ENCODE results near the gene PPFIA2.

DNA sequence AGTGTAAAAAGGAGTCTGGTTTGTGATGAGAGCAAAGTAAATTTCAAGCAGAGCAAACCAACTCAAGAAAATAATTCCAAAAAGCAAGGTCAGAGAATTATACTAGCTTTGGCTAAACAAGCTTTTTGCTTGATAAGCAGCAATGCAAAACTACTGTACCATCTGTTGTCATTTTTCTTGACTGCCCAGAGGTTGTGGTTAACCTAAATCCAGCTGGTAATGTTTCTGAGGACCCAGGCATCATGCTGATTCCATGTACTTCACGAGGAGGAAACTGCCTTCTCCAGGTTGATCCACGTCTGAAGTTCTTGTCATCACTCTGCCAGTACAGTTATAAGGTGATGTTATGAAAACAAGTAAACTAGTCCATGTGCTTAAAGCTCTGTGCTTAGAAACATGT lies 496.1 kb downstream of the PPFIA2 start:
- TF ChIP-seq, protein P1, sequence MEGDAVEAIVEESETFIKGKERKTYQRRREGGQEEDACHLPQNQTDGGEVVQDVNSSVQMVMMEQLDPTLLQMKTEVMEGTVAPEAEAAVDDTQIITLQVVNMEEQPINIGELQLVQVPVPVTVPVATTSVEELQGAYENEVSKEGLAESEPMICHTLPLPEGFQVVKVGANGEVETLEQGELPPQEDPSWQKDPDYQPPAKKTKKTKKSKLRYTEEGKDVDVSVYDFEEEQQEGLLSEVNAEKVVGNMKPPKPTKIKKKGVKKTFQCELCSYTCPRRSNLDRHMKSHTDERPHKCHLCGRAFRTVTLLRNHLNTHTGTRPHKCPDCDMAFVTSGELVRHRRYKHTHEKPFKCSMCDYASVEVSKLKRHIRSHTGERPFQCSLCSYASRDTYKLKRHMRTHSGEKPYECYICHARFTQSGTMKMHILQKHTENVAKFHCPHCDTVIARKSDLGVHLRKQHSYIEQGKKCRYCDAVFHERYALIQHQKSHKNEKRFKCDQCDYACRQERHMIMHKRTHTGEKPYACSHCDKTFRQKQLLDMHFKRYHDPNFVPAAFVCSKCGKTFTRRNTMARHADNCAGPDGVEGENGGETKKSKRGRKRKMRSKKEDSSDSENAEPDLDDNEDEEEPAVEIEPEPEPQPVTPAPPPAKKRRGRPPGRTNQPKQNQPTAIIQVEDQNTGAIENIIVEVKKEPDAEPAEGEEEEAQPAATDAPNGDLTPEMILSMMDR (IDR thresholded peaks at IDR 0.05), result no peak
- TF ChIP-seq POLR2A (IDR thresholded peaks at IDR 0.05) (no peak), POLR2AphosphoS5 (IDR thresholded peaks at IDR 0.05) (no peak)
